Tongue (tissue), 2 donors: Measurements from ENCODE around the gene CSF1R. TPM values are rescaled to one million over a fixed set of nuclear protein-coding genes. Genes with fewer than 3 reads are reported as not detected.

ENCODE experiments used
- DNase-seq: peaks from one replicate; pipeline ENCODE4 v3.0.0-alpha.2; 2015
- total RNA-seq: library from RNA; depleted of rRNA; stranded (reverse); fragments of >200 nt; gene quantifications from one replicate; pipeline ENCODE4 v1.2.3, GENCODE V29; 2014

Gene CSF1R
- total RNA-seq, 1 donor from 2014 or later = 21.6 TPM

- DNase-seq = no peak
Measured at GRCh38 chr5:150120617-150121447, 34.5 kb upstream of the CSF1R start.

GRCh38 chr5:150120062-150120441, 33.7 kb upstream of the CSF1R start:
- no peak for DNase-seq

- no peak for DNase-seq
Measured at GRCh38 chr5:150119421-150120061, 33.2 kb upstream of the CSF1R start.

- no peak for DNase-seq
Measured at GRCh38 chr5:150118561-150119229, 32.3 kb upstream of the CSF1R start.

GRCh38 chr5:150117945-150118560, 31.7 kb upstream of the CSF1R start:
- no peak for DNase-seq

GRCh38 chr5:150116667-150117400, 30.5 kb upstream of the CSF1R start:
- no peak for DNase-seq

GRCh38 chr5:150114773-150115408, 28.5 kb upstream of the CSF1R start:
- DNase-seq = no peak

GRCh38 chr5:150114102-150114641, 27.8 kb upstream of the CSF1R start:
- no peak for DNase-seq

- no peak for DNase-seq
Measured at GRCh38 chr5:150113047-150113744, 26.8 kb upstream of the CSF1R start.

GRCh38 chr5:150112201-150113046, 26.1 kb upstream of the CSF1R start:
- DNase-seq = no peak

- DNase-seq = no peak
Measured at GRCh38 chr5:150111122-150111521, 24.8 kb upstream of the CSF1R start.

GRCh38 chr5:150109921-150110320, 23.6 kb upstream of the CSF1R start:
- no peak for DNase-seq

GRCh38 chr5:150108711-150109514, 22.6 kb upstream of the CSF1R start:
- DNase-seq = no peak

- no peak for DNase-seq
Measured at GRCh38 chr5:150107909-150108447, 21.6 kb upstream of the CSF1R start.

GRCh38 chr5:150106674-150107426, 20.5 kb upstream of the CSF1R start:
- DNase-seq = no peak

- DNase-seq = no peak
Measured at GRCh38 chr5:150105928-150106615, 19.7 kb upstream of the CSF1R start.

GRCh38 chr5:150104550-150104870, 18.2 kb upstream of the CSF1R start:
- no peak for DNase-seq
